IPS-15b (cell line): ENCODE data around the gene RPL41.
"Not testable (repeated sequence)": the region's sequence is repeated elsewhere in the genome, so short reads cannot be mapped to it uniquely, and the experiment has no call there.

Experiments used
- H3K27me3 ChIP-seq: one replicate; pipeline ENCODE4 v1.6.1; 2013; ENCODE audit warnings: low read length; ENCODE audit not compliant: control insufficient read depth, insufficient read depth
- H3K36me3 ChIP-seq: one replicate; pipeline ENCODE4 v1.6.1; 2013; ENCODE audit warnings: low read length; ENCODE audit not compliant: control insufficient read depth, insufficient read depth
- H3K4me1 ChIP-seq: one replicate; pipeline ENCODE4 v1.6.1; 2013; ENCODE audit warnings: mild to moderate bottlenecking, low read length; ENCODE audit not compliant: control insufficient read depth, insufficient read depth
- H3K4me3 ChIP-seq: one replicate; pipeline ENCODE4 v1.5.1; 2013; ENCODE audit warnings: low read depth, low read length
- H3K9ac ChIP-seq: one replicate; pipeline ENCODE4 v1.6.1; 2013; ENCODE audit warnings: low read depth, mild to moderate bottlenecking, low read length
- H3K9me3 ChIP-seq: one replicate; pipeline ENCODE4 v1.6.1; 2013; ENCODE audit warnings: mild to moderate bottlenecking, low read length; ENCODE audit not compliant: control insufficient read depth, insufficient read depth

The RPL41 gene

DNA sequence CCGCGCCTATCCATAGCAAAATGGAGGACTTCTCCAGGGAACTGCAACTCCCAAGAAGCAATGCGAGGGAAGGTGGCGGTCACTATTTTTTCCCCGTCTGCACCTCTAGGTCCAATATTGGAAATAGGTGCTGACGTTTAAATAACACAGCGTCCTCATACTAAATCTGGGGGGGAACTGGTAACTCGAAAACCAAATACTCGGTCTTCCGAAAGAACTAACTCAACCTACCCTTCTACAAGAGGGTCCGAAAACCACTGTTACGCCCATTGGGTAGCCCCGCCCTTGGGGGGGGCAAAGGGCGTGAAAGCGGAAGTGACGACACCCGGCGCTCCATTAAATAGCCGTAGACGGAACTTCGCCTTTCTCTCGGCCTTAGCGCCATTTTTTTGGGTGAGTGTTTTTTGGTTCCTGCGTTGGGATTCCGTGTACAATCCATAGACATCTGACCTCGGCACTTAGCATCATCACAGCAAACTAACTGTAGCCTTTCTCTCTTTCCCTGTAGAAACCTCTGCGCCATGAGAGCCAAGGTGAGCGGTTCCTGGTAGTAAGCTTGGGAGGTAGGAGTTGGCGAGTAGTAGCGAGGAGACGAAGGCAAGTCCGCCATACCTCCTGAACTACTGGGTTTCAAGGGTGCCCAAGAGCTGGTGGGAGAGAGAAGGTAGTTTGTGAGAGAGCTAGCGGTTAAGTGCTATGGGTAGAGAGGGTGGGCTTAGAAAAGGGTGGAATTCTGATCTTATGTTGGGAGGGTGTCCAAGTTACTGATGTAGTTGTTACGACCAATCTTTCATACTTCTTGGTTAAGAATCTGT, at the start of gene RPL41:
Gene RPL41 (plus strand): TSS at position 367 of the 815 bp plus-strand sequence.
- peaks cover 9% of the 10 kb centered on the region for H3K4me1 ChIP-seq
- no peaks in the 10 kb centered on the region for H3K9me3 ChIP-seq
- H3K4me3 ChIP-seq, result peak within 1 kb of the TSS; percentile 95
- peak within 1 kb of the TSS; percentile 95 for H3K9ac ChIP-seq
- peaks cover 12% of the 10 kb centered on the region for H3K36me3 ChIP-seq
- no peaks in the 10 kb centered on the region for H3K27me3 ChIP-seq

DNA sequence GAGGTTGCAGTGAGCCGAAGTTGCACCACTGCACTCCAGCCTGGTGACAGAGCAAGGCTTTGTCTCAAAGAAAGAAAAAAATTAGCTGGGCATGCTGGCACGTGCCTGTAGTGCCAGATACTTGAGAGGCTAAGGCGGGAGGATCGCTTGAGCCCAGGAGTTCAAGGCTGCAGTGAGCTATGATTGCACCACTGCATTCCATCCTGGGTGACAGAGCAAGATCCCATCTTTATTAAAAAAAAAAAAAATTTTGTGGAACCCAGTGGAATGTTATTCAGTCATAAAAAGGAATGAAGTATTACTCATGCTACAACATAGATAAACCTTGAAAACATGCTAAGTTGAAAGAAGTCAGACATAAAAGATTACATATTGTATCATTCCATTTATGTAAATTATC, 44.8 kb upstream of the RPL41 start:
- Histone ChIP-seq H3K4me3 (no peak overlapping the region), H3K27me3 (no peaks in the 10 kb centered on the region), H3K36me3 (no peaks in the 10 kb centered on the region), H3K4me1 (no peaks in the 10 kb centered on the region), H3K9ac (no peak overlapping the region), H3K9me3 (no peaks in the 10 kb centered on the region)

DNA sequence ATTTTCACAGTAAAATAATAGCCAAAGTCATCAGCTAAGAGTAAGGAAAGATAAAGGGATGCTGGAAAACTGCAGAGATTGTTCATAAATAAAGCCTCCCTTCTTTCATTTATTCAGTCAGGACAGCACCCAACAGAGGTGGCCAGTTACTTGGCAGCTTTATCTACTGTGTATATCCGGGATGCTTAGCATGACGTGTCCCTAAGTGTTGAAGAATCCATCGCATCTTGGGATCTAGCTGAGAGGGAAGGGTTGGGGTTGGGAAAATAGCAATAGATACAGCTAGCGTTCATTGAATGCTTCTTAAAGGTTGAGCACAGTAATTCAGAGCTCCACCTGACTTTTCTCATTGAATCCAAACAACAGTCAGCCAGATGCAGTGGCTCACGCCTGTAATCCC, 42.0 kb upstream of the RPL41 start:
- no peaks in the 10 kb centered on the region for H3K27me3 ChIP-seq
- peaks cover 4% of the 10 kb centered on the region for H3K4me1 ChIP-seq
- H3K9ac ChIP-seq, result no peak overlapping the region
- no peaks in the 10 kb centered on the region for H3K9me3 ChIP-seq
- no peaks in the 10 kb centered on the region for H3K36me3 ChIP-seq
- no peak overlapping the region for H3K4me3 ChIP-seq

DNA sequence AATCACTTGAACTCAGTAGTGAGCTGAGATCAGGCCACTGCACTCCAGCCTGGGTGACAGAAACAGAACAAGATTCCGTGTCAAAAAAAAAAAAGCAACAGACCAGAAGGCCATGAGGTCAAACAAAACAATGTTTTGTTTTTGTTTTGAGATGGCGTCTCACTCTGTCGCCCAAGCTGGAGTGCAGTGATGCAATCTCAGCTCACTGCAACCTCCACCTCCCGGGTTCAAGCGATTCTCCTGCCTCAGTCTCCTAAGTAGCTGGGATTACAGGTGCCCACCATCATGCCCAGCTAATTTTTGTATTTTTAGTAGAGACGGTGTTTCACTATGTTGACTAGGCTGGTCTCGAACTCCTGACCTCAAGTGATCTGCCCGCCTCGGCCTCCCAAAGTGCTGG, 38.5 kb upstream of the RPL41 start:
- H3K9ac ChIP-seq, H3K27me3 ChIP-seq, H3K36me3 ChIP-seq, H3K4me3 ChIP-seq, H3K9me3 ChIP-seq: not testable (repeated sequence)
- peaks cover 18% of the 10 kb centered on the region for H3K4me1 ChIP-seq

DNA sequence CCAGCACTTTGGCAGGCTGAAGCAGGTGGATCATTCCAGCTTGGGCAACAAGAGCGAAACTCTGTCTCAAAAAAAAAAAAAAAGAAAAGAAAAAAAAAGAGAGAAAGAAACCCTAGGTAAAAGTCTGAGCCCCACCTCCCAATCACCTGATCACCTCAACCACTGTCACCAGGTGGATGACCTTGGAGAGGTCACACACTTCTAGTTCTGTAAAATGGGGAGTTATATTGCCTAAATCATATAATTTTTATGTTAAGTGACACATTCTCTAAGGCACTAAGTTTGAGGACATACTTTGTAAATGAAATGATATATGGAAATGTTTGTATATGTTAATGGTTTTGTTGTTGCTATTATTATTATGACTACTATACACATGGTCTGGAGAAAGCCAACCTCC, 38.0 kb upstream of the RPL41 start:
- H3K27me3 ChIP-seq, result no peaks in the 10 kb centered on the region
- peak overlapping the region; percentile 90 for H3K4me3 ChIP-seq
- H3K36me3 ChIP-seq, result no peaks in the 10 kb centered on the region
- H3K9ac ChIP-seq, result no peak overlapping the region
- H3K9me3 ChIP-seq, result no peaks in the 10 kb centered on the region
- H3K4me1 ChIP-seq, result peaks cover 18% of the 10 kb centered on the region

DNA sequence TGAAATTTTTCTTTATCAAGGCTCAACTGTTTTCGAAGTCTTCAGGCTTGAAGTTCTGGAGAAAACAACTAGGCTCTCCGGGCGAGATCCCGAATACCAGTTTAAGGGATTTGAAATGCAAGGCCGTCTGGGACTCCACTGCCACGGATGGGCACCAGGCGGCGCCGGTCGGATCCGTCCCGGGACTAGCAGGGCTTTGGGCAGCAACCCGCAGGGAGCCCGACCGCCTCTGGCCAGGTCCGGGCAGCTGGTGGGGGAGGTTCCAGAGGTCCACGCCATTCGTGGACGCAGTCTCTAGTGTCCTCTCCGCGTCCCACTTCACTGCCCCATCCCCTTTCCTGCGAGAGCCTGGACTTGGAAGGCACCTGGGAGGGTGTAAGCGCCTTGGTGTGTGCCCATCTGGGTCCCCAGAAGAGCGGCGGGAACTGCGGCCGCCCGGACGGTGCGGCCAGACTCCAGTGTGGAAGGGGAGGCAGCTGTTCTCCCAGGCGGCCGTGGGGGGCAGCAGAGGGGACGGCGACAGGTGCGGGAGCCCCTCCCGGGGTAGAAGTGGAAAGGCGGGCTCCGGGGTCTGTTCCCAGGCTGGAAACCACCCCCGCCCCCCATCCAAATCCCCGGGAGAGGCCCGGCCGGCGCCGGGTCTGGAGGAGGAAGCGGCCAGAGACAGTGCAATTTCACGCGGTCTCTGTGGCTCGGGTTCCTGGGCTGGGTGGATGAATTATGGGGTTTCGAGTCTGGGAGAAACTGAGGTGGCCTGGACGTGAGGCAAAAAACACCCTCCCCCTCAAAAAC, 37.3 kb upstream of the RPL41 start:
- H3K9ac ChIP-seq, result peak overlapping the region; percentile 89
- peaks cover 5% of the 10 kb centered on the region for H3K36me3 ChIP-seq
- H3K4me1 ChIP-seq, result peaks cover 18% of the 10 kb centered on the region
- H3K27me3 ChIP-seq, result no peaks in the 10 kb centered on the region
- H3K9me3 ChIP-seq, result no peaks in the 10 kb centered on the region
- H3K4me3 ChIP-seq, result peak overlapping the region; percentile 90

DNA sequence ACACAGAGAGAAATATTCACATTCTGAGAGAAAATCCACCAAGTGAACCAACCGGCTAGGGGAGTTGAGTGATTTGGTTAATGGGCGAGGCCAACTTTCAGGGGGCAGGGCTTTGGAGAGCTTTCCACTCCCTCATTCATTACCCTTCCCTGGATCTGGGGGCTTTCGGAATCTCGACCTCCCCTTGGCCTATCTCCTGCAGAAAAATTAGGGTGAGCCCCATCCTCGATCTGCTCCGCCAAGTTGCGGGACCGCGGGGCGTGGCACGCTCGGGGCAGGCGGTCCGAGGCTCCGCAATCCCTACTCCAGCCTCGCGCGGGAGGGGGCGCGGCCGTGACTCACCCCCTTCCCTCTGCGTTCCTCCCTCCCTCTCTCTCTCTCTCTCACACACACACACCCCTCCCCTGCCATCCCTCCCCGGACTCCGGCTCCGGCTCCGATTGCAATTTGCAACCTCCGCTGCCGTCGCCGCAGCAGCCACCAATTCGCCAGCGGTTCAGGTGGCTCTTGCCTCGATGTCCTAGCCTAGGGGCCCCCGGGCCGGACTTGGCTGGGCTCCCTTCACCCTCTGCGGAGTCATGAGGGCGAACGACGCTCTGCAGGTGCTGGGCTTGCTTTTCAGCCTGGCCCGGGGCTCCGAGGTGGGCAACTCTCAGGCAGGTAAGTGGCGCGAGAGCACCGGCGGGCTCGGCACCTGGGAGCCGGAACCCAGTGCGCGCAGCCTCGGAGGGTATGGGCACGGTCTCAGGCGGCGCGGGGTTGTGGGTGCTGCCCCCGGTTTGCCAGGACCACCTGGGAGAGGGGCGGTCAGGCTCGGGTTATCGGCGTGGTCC, 36.5 kb upstream of the RPL41 start, which contains the start of gene ERBB3:
Gene ERBB3 (plus strand): TSS at position 443 of the 833 bp plus-strand sequence. CDS start 136 bp downstream, at position 579.
- peak within 1 kb of the TSS; percentile 90 for H3K4me3 ChIP-seq
- H3K9me3 ChIP-seq, result no peaks in the 10 kb centered on the region
- peak within 1 kb of the TSS; percentile 89 for H3K9ac ChIP-seq
- H3K36me3 ChIP-seq, result peaks cover 10% of the 10 kb centered on the region
- H3K27me3 ChIP-seq, result no peaks in the 10 kb centered on the region
- peaks cover 18% of the 10 kb centered on the region for H3K4me1 ChIP-seq

DNA sequence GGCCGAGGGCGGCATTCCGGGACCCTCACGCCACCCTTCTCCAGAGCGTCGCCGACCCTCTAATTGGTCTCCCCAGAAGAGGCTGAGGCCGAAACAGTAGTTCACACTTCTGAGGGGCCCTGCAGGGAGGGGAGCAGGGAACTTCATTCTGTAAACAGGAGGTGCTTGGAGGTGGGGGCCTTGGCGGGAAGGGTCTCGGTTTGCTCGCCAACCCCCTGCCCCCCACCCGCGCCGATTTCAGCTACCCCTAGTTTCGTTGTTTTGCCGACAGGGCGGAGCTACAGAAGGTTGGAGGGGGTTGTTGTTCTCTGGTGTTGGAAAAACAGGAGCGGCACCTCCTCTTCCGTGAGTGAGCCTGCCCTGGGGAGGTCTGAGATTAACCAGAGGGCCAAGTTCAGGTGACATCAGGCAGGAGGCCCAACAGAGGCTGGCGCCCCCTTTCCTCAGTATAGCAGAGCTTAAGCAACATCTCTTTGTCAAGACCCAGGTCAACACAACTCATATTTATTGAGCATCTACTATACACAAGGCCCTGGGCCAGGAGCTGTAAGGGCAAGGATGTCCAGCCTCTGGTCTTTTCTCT, 35.8 kb upstream of the RPL41 start:
- H3K4me1 ChIP-seq, result peaks cover 18% of the 10 kb centered on the region
- H3K9me3 ChIP-seq, result no peaks in the 10 kb centered on the region
- no peaks in the 10 kb centered on the region for H3K27me3 ChIP-seq
- peak overlapping the region; percentile 90 for H3K4me3 ChIP-seq
- peaks cover 12% of the 10 kb centered on the region for H3K36me3 ChIP-seq
- H3K9ac ChIP-seq, result peak overlapping the region; percentile 89

DNA sequence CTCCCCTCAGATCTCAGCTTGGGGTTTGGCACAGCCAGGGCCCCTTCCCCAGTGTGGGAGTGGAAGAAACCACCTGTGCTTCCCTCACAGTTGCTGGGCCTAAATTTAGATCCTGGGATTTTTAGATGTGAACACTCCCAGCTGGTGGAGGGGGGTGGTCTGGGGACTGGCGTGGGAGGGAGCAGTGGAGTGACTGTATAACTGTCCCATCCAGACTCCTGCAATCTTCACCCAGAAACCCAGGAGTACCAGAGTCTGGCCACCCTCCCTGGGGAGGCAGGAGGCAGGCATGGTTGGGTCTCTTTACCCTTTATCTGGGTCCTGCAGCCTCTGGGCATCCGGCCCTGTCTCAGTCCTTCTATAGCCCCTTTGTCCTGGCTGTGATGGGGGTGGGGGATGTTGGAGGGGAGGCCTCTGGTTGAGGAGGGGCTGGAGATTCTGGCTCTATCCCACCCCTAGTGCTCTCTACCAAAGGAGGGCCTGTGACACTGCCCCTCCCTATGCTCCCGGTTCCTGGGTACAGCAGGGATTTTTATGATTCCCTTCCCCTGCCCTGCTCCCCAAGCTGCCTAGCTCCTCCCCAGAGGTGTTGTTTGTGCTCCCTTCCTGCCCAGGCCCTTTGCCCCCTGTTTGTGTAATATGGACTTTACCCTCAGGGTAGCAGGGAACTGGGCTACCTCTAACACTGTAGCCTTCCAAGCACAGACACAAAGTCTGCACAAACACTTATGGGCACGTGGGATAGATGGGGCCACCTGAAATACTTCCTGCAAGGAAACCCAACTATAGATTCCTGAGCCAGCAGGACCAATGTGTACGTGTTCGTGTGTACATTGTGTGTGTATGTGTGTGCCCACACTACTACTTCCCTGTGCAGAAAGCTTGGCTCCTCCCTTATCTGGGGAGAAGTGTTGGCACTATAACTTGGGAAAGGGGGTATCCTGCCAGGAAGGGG, 34.8 kb upstream of the RPL41 start:
- Histone ChIP-seq H3K4me3 (peak overlapping the region; percentile 90), H3K36me3 (peaks cover 17% of the 10 kb centered on the region), H3K27me3 (no peaks in the 10 kb centered on the region), H3K9me3 (no peaks in the 10 kb centered on the region), H3K4me1 (peaks cover 18% of the 10 kb centered on the region), H3K9ac (peak overlapping the region; percentile 89)

DNA sequence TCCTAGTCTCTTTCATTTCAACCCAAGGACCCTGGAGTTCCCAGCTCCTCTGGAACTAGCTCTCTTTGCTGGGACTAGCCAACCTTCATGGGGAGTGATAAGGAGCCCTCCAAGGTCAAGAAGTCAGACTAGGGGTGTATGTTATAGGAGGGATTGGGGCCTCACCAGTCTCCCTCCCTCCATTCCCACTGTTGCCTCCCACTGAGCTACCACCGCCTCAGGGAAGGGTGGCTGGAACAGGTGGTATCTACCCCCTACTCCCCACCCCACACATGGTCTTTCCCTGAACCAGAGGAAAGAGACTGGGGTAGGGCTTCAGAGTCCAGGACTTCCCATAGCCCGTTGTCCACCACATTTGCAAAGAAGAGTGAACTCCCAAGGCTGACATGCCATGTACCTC, 34.1 kb upstream of the RPL41 start:
- Histone ChIP-seq H3K36me3 (peaks cover 22% of the 10 kb centered on the region), H3K4me1 (peaks cover 18% of the 10 kb centered on the region), H3K4me3 (no peak overlapping the region), H3K9me3 (no peaks in the 10 kb centered on the region), H3K27me3 (no peaks in the 10 kb centered on the region), H3K9ac (no peak overlapping the region)
